Mononuclear cell (primary cell): Measurements from ENCODE around the gene TSKS. TPM values are rescaled to one million over a fixed set of nuclear protein-coding genes. Genes with fewer than 3 reads are reported as not detected.

Experiments
- H3K27me3 ChIP-seq: 2 replicates; pipeline ENCODE4 v1.6.0; 2011; ENCODE audit warnings: low read length, control low read depth; ENCODE audit not compliant: insufficient read depth
- H3K4me1 ChIP-seq: 2 replicates; pipeline ENCODE4 v1.5.1; 2011; ENCODE audit warnings: mild to moderate bottlenecking, low read length, control low read depth; ENCODE audit not compliant: insufficient read depth
- H3K4me3 ChIP-seq: 2 replicates; pipeline ENCODE4 v1.5.1; 2011; ENCODE audit warnings: mild to moderate bottlenecking, low read length, moderate library complexity
- H3K9me3 ChIP-seq: 2 replicates; pipeline ENCODE4 v1.5.1; 2011; ENCODE audit warnings: low read depth, mild to moderate bottlenecking, control low read depth, low read length
- total RNA-seq: library from RNA; depleted of rRNA; stranded (reverse); fragments of >200 nt; gene quantifications from one replicate; pipeline ENCODE4 v1.2.3, GENCODE V29; 2012

The TSKS gene
- total RNA-seq, 1 donor, result 0.31 TPM

DNA sequence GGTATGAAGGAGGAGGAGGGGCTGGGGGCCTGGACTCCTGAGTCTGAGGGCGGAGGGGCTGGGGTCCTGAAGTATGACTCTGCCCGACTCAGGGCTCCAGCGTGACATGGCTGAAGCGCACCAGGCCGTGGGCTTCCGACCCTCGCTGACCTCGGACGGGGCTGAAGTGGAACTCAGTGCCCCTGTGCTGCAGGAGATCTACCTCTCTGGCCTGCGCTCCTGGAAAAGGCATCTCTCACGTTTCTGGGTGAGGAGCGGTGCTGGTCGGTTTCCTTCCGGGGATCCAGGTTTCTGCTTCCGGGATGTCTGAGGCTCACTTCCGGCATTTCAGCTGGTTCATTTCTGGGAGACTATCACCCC is 71.0 kb downstream of the TSKS start:
- Histone ChIP-seq H3K9me3 (no peaks in the 10 kb centered on the region), H3K4me1 (peaks cover 29% of the 10 kb centered on the region)

GRCh38 chr19:49691243-49692146 is 71.6 kb downstream of the TSKS start:
- Histone ChIP-seq H3K9me3 (no peaks in the 10 kb centered on the region), H3K4me1 (peaks cover 29% of the 10 kb centered on the region), H3K4me3 (no peak overlapping the region), H3K27me3 (peaks cover 21% of the 10 kb centered on the region)

More for the DNA sequence above, 71.0 kb downstream of the TSKS start:
- Histone ChIP-seq H3K4me3 (no peak overlapping the region), H3K27me3 (peaks cover 21% of the 10 kb centered on the region)

DNA sequence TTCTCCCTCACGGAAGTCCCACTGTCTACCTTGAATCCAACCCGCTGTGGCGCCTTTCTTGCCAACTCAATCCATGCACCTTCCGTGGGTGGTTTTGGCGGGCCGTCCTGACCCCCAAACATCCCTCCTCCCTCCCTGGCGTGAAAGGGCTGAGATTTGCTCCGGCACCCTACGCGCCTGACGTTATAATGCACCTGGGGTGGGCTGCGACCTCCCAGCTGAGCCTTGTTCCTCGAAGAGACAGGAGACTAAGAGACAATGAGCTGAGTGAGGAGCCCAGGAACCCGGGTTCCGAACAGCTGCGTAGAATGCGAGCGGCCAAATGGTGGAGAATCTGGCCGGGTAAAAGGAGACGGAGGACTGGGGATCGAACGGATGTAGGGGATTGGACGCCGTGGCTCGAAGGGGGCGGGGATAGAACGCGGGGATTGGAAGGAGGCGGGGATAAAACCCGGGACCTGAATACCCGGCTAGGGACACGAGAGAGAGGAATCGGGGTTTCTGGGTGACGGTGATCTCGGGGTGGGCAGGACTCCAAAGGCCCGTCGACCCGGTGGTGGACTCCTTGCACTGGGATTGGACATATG is 72.4 kb downstream of the TSKS start, which contains the start of gene CPT1C:
Gene CPT1C (plus strand): TSS at position 461 of the 587 bp plus-strand sequence. CDS start 1,137 bp downstream, outside the sequence.
- no peak within 1 kb of the TSS for H3K4me3 ChIP-seq
- H3K27me3 ChIP-seq, result peaks cover 21% of the 10 kb centered on the region
- peaks cover 29% of the 10 kb centered on the region for H3K4me1 ChIP-seq
- H3K9me3 ChIP-seq, result no peaks in the 10 kb centered on the region

GRCh38 chr19:49690079-49690655 is 72.9 kb downstream of the TSKS start:
- Histone ChIP-seq H3K4me1 (peaks cover 29% of the 10 kb centered on the region), H3K4me3 (no peak overlapping the region), H3K9me3 (no peaks in the 10 kb centered on the region), H3K27me3 (peaks cover 21% of the 10 kb centered on the region)

Other genes with a start within 250 kb of the TSKS start
- gene RCN3, start 235.3 kb downstream of the TSKS start, total RNA-seq, result 1.6 TPM
- gene NOSIP, start 182.8 kb downstream of the TSKS start, total RNA-seq, result 88.6 TPM
- 1.4 TPM for gene PRRG2, start 182.0 kb downstream of the TSKS start, total RNA-seq
- gene PRR12, start 172.1 kb downstream of the TSKS start, total RNA-seq, result 6.4 TPM
- gene RRAS, start 123.2 kb downstream of the TSKS start, total RNA-seq, result 8.7 TPM
- gene SCAF1, start 121.1 kb downstream of the TSKS start, total RNA-seq, result 8.9 TPM
- gene IRF3, start 97.4 kb downstream of the TSKS start, total RNA-seq, result 27.2 TPM
- 1.8 TPM for gene BCL2L12, start 97.4 kb downstream of the TSKS start, total RNA-seq
- 51.1 TPM for gene PRMT1, start 86.0 kb downstream of the TSKS start, total RNA-seq
- gene ADM5, start 73.7 kb downstream of the TSKS start, total RNA-seq, result 0.84 TPM
- 0.73 TPM for gene CPT1C, start 72.2 kb downstream of the TSKS start, total RNA-seq
- 30.2 TPM for gene AP2A1, start 3.7 kb upstream of the TSKS start, total RNA-seq
- gene FUZ, start 50.0 kb upstream of the TSKS start, total RNA-seq, result 4.6 TPM
- 15.1 TPM for gene MED25, start 55.0 kb upstream of the TSKS start, total RNA-seq
- gene PTOV1, start 87.9 kb upstream of the TSKS start, total RNA-seq, result 26.1 TPM
- gene PNKP, start 104.3 kb upstream of the TSKS start, total RNA-seq, result 28.4 TPM
- 3.0 TPM for gene AKT1S1, start 114.0 kb upstream of the TSKS start, total RNA-seq
- gene TBC1D17, start 114.4 kb upstream of the TSKS start, total RNA-seq, result 6.1 TPM
- gene IL4I1, start 133.6 kb upstream of the TSKS start, total RNA-seq, result 2.0 TPM
- 5.0 TPM for gene ATF5, start 165.9 kb upstream of the TSKS start, total RNA-seq
- 21.8 TPM for gene NUP62, start 166.2 kb upstream of the TSKS start, total RNA-seq
- 0.10 TPM for gene SIGLEC11, start 197.9 kb upstream of the TSKS start, total RNA-seq